NK-92 (cell line): Measurements from ENCODE around the gene TMED4.

Experiments
- DNase-seq: peaks from one replicate; lab custom pipeline; 2025; ENCODE audit not compliant: unreplicated experiment; lab: John Stamatoyannopoulos, UW

The TMED4 gene

GRCh38 chr7:44581879-44582603, at the start of gene TMED4:
Gene TMED4 (minus strand): TSS chr7:44582231. CDS start chr7:44582206, 25 bp downstream.
- DNase-seq: peak; percentile 99

GRCh38 chr7:44631458-44632115, 49.6 kb upstream of the TMED4 start:
- no peak for DNase-seq

GRCh38 chr7:44630792-44631457, 48.9 kb upstream of the TMED4 start:
- DNase-seq: no peak

GRCh38 chr7:44629829-44630522, 47.9 kb upstream of the TMED4 start:
- DNase-seq: no peak

- no peak for DNase-seq
Observed at GRCh38 chr7:44626620-44627019, 44.6 kb upstream of the TMED4 start.

GRCh38 chr7:44625526-44626471, 43.8 kb upstream of the TMED4 start:
- no peak for DNase-seq

- DNase-seq: no peak
Observed at GRCh38 chr7:44624318-44624717, 42.3 kb upstream of the TMED4 start.

- no peak for DNase-seq
Observed at GRCh38 chr7:44622342-44623151, 40.5 kb upstream of the TMED4 start.

GRCh38 chr7:44621750-44622103, 39.7 kb upstream of the TMED4 start:
- DNase-seq: no peak

GRCh38 chr7:44621034-44621749, 39.2 kb upstream of the TMED4 start:
- no peak for DNase-seq

- no peak for DNase-seq
Observed at GRCh38 chr7:44618753-44619152, 36.7 kb upstream of the TMED4 start.

GRCh38 chr7:44618045-44618444, 36.0 kb upstream of the TMED4 start:
- no peak for DNase-seq

- DNase-seq: no peak
Observed at GRCh38 chr7:44617225-44617890, 35.3 kb upstream of the TMED4 start.

- DNase-seq: no peak
Observed at GRCh38 chr7:44616545-44616944, 34.5 kb upstream of the TMED4 start.

- DNase-seq: no peak
Observed at GRCh38 chr7:44615793-44616192, 33.8 kb upstream of the TMED4 start.

GRCh38 chr7:44615149-44615611, 33.1 kb upstream of the TMED4 start:
- no peak for DNase-seq

- DNase-seq: no peak
Observed at GRCh38 chr7:44609829-44610228, 27.8 kb upstream of the TMED4 start.

- no peak for DNase-seq
Observed at GRCh38 chr7:44608916-44609648, 27.1 kb upstream of the TMED4 start.
